Neuronal stem cell (in vitro differentiated cells): Measurements from ENCODE around the gene ATL2.

Source experiments
- DNase-seq: peaks from one replicate; pipeline ENCODE4 v3.0.0-alpha.2; 2013; ENCODE audit warnings: low spot score
- H2AFZ ChIP-seq: one replicate; pipeline ENCODE4 v1.6.1; 2013; ENCODE audit warnings: mild to moderate bottlenecking, low read length, inconsistent platforms
- H2AK5ac ChIP-seq: 2 replicates; pipeline ENCODE4 v1.6.1; 2013; ENCODE audit warnings: low read depth, mild to moderate bottlenecking, inconsistent platforms, low read length, moderate library complexity, mixed read lengths
- H2BK120ac ChIP-seq: 2 replicates; pipeline ENCODE4 v1.6.1; 2013; ENCODE audit warnings: low read depth, mild to moderate bottlenecking, inconsistent platforms, low read length, moderate library complexity, mixed read lengths
- H2BK12ac ChIP-seq: one replicate; pipeline ENCODE4 v1.6.1; 2013; ENCODE audit warnings: low read length, inconsistent platforms
- H2BK15ac ChIP-seq: 2 replicates; pipeline ENCODE4 v1.6.1; 2013; ENCODE audit warnings: mild to moderate bottlenecking, low read length, inconsistent platforms, mixed read lengths
- H2BK5ac ChIP-seq: one replicate; pipeline ENCODE4 v1.6.1; 2013; ENCODE audit warnings: inconsistent platforms, mild to moderate bottlenecking, low read length, moderate library complexity
- H3K14ac ChIP-seq: one replicate; pipeline ENCODE4 v1.6.1; 2013; ENCODE audit warnings: low read length, inconsistent platforms
- H3K18ac ChIP-seq: 2 replicates; pipeline ENCODE4 v1.6.1; 2013; ENCODE audit warnings: low read length, inconsistent platforms
- H3K23ac ChIP-seq: 2 replicates; pipeline ENCODE4 v1.6.1; 2013; ENCODE audit warnings: low read depth, mild to moderate bottlenecking, mixed read lengths, low read length, inconsistent platforms; ENCODE audit not compliant: poor library complexity
- H3K27ac ChIP-seq: replicated peaks from 3 replicates; pipeline ENCODE4 v1.5.1; 2013; ENCODE audit warnings: low read length, inconsistent platforms
- H3K27me3 ChIP-seq, 3 experiments: 2 replicates each; pipeline ENCODE4 v1.6.1; 2013; ENCODE audit warnings: low read length in 3 of 3, mild to moderate bottlenecking in 2 of 3, inconsistent platforms in 1 of 3, low read depth in 1 of 3, mixed read lengths in 1 of 3, moderate library complexity in 1 of 3; ENCODE audit not compliant: control insufficient read depth in 3 of 3, insufficient read depth in 3 of 3
- H3K36me3 ChIP-seq, 2 donors: replicated peaks in 1 of 2; 2 replicates each; pipeline ENCODE4 v1.6.1; 2013; ENCODE audit warnings: low read length in 2 of 2; ENCODE audit not compliant: control insufficient read depth in 2 of 2, insufficient read depth in 2 of 2
- H3K4ac ChIP-seq: 2 replicates; pipeline ENCODE4 v1.6.1; 2013; ENCODE audit warnings: inconsistent platforms, mild to moderate bottlenecking, low read length, moderate library complexity
- H3K4me1 ChIP-seq, 2 donors: 1 replicate in 1 of 2; 2 replicates in 1 of 2; pipeline ENCODE4 v1.6.1; 2013; ENCODE audit warnings: low read length in 2 of 2, low read depth in 1 of 2; ENCODE audit not compliant: control insufficient read depth in 2 of 2, insufficient read depth in 1 of 2
- H3K4me2 ChIP-seq: one replicate; pipeline ENCODE4 v1.6.1; 2013; ENCODE audit warnings: mild to moderate bottlenecking, low read length, inconsistent platforms; ENCODE audit not compliant: insufficient read depth, poor library complexity, severe bottlenecking
- H3K4me3 ChIP-seq, 2 donors: 2 replicates each; pipeline ENCODE4 v1.5.1; 2013; ENCODE audit warnings: low read length in 2 of 2, mild to moderate bottlenecking in 2 of 2, inconsistent platforms in 1 of 2, moderate library complexity in 1 of 2
- H3K79me1 ChIP-seq: one replicate; pipeline ENCODE4 v1.6.1; 2013; ENCODE audit warnings: low read depth, mild to moderate bottlenecking, inconsistent platforms, low read length, moderate library complexity
- H3K9ac ChIP-seq: one replicate; pipeline ENCODE4 v1.6.1; 2013; ENCODE audit warnings: mild to moderate bottlenecking, low read depth, low read length, inconsistent platforms; ENCODE audit not compliant: poor library complexity
- H3K9me3 ChIP-seq, 2 donors: replicated peaks in 1 of 2; 2 replicates each; pipeline versions ENCODE3 to v1.6.1; 2013; ENCODE audit warnings: low read length in 2 of 2, mild to moderate bottlenecking in 2 of 2, inconsistent platforms in 1 of 2, low read depth in 1 of 2, mixed read lengths in 1 of 2, moderate library complexity in 1 of 2; ENCODE audit not compliant: control insufficient read depth in 2 of 2, insufficient read depth in 1 of 2
- H4K8ac ChIP-seq: one replicate; pipeline ENCODE4 v1.6.1; 2013; ENCODE audit warnings: low read depth, mild to moderate bottlenecking, inconsistent platforms, low read length, moderate library complexity
- H4K91ac ChIP-seq: one replicate; pipeline ENCODE4 v1.6.1; 2013; ENCODE audit warnings: low read length, low read depth, mild to moderate bottlenecking, inconsistent platforms; ENCODE audit not compliant: poor library complexity
- WGBS, 2 donors: extraction: QIAGEN DNeasy Blood & Tissue Kit; methylation state at CpG; one replicate each; pipeline ENCODE4 v1.1.7; 2013; ENCODE audit warnings: missing lambda C conversion rate in 2 of 2, mixed read lengths in 1 of 2; ENCODE audit not compliant: insufficient read length in 2 of 2, insufficient replicate concordance in 1 of 2; ENCODE audit errors: extremely low coverage in 2 of 2; 5-methylcytosine and 5-hydroxymethylcytosine counted together

ATL2 gene

DNA sequence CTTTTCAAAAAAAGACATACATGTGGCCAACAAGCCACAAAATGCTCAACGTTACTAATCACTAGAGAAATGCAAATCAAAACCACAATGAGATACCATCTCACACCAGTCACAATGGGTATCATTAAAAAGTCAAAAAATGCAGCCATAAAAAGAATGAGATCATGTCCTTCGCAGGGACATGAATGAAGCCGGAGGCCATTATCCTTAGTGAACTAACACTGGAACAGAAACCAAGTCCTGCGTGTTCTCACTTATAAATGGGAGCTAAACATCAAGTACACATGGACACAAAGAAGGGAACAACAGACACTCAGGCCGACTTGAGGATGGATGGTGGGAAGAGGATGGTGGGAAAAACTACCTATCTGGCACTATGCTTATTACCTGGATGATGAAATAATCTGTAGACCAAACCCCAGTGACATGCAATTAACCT is 17.8 kb upstream of the ATL2 start:
- Histone ChIP-seq H3K18ac (no peak overlapping the region), H3K4ac (no peak overlapping the region), H2BK12ac (no peak overlapping the region), H4K91ac (no peak overlapping the region), H4K8ac (no peak overlapping the region), H3K4me3 (no peak overlapping the region), H3K79me1 (peaks cover 1% of the 10 kb centered on the region), H3K36me3 (no peaks in the 10 kb centered on the region), H3K27me3 (peaks cover 0 to 8% (median 0%) of the 10 kb centered on the region in 3 experiments), H3K9ac (no peak overlapping the region), H2BK120ac (no peak overlapping the region), H3K27ac (no peak overlapping the region), H2BK15ac (no peak overlapping the region), H2AK5ac (no peak overlapping the region), H3K14ac (no peak overlapping the region), H3K23ac (no peak overlapping the region), H2AFZ (no peak overlapping the region), H3K9me3 (no peaks in the 10 kb centered on the region), H3K4me1 (no peaks in the 10 kb centered on the region), H2BK5ac (no peak overlapping the region), H3K4me2 (no peak overlapping the region)
- no peak for DNase-seq
- WGBS, 2 donors: no CpG with 5 or more reads among the region's 5 CpGs

GRCh38 chr2:38394041-38394440 is 17.0 kb upstream of the ATL2 start:
- Histone ChIP-seq H3K14ac (no peak overlapping the region), H3K36me3 (no peaks in the 10 kb centered on the region), H2BK12ac (no peak overlapping the region), H3K79me1 (peaks cover 1% of the 10 kb centered on the region), H3K9ac (no peak overlapping the region), H3K4me2 (no peak overlapping the region), H2BK5ac (no peak overlapping the region), H3K23ac (no peak overlapping the region), H2AFZ (no peak overlapping the region), H4K91ac (no peak overlapping the region), H3K18ac (no peak overlapping the region), H3K4ac (no peak overlapping the region), H3K4me1 (no peaks in the 10 kb centered on the region), H2BK120ac (no peak overlapping the region), H3K27ac (no peak overlapping the region), H2BK15ac (no peak overlapping the region), H3K9me3 (no peaks in the 10 kb centered on the region), H3K27me3 (peaks cover 0 to 8% (median 0%) of the 10 kb centered on the region in 3 experiments), H3K4me3 (no peak overlapping the region), H2AK5ac (no peak overlapping the region), H4K8ac (no peak overlapping the region)
- WGBS, 2 donors: no CpG with 5 or more reads among the region's 2 CpGs
- no peak for DNase-seq

- Histone ChIP-seq H3K9ac (no peak overlapping the region), H3K4me1 (no peaks in the 10 kb centered on the region), H2BK12ac (no peak overlapping the region), H3K18ac (peak overlapping the region; percentile 40), H3K4me3 (no peak overlapping the region), H3K36me3 (no peaks in the 10 kb centered on the region), H4K91ac (no peak overlapping the region), H2BK15ac (no peak overlapping the region), H2BK120ac (no peak overlapping the region), H3K27ac (no peak overlapping the region), H2AK5ac (no peak overlapping the region), H4K8ac (no peak overlapping the region), H2BK5ac (no peak overlapping the region), H2AFZ (no peak overlapping the region), H3K23ac (no peak overlapping the region), H3K14ac (no peak overlapping the region), H3K4me2 (no peak overlapping the region), H3K79me1 (peaks cover 1% of the 10 kb centered on the region), H3K4ac (no peak overlapping the region), H3K9me3 (no peaks in the 10 kb centered on the region), H3K27me3 (peaks cover 0 to 8% (median 0%) of the 10 kb centered on the region in 3 experiments)
- DNase-seq: no peak
- WGBS, 2 donors: no CpG with 5 or more reads among the region's 3 CpGs
These were observed 13.9 kb upstream of the ATL2 start for GRCh38 chr2:38390947-38391346.

- no peak overlapping the region for H3K18ac ChIP-seq
- no peak overlapping the region for H4K91ac ChIP-seq
- H3K9me3 ChIP-seq: no peaks in the 10 kb centered on the region
- WGBS, 2 donors: no CpG with 5 or more reads among the region's 4 CpGs
- H3K4ac ChIP-seq: no peak overlapping the region
- DNase-seq: no peak
- H2BK120ac ChIP-seq: no peak overlapping the region
- no peaks in the 10 kb centered on the region for H3K4me1 ChIP-seq
- H3K27ac ChIP-seq: no peak overlapping the region
- H3K23ac ChIP-seq: no peak overlapping the region
- no peak overlapping the region for H2BK5ac ChIP-seq
- H3K4me3 ChIP-seq: no peak overlapping the region
- H2AFZ ChIP-seq: no peak overlapping the region
- H3K4me2 ChIP-seq: no peak overlapping the region
- H3K27me3 ChIP-seq: peaks cover 0 to 8% (median 0%) of the 10 kb centered on the region in 3 experiments
- H4K8ac ChIP-seq: no peak overlapping the region
- H2BK12ac ChIP-seq: no peak overlapping the region
- no peaks in the 10 kb centered on the region for H3K79me1 ChIP-seq
- no peaks in the 10 kb centered on the region for H3K36me3 ChIP-seq
- H2AK5ac ChIP-seq: no peak overlapping the region
- H2BK15ac ChIP-seq: no peak overlapping the region
- H3K14ac ChIP-seq: no peak overlapping the region
- H3K9ac ChIP-seq: no peak overlapping the region
These were observed 10.8 kb upstream of the ATL2 start for GRCh38 chr2:38387887-38388286.
